NCI-H2227 treated with DMSO at 0.1 percent for 48 hours (cell line): Measurements from ENCODE around the gene ZNF335.

Experiments used
- DNase-seq: peaks from one replicate; lab custom pipeline; 2025; lab: John Stamatoyannopoulos, UW

Gene ZNF335, protein sequence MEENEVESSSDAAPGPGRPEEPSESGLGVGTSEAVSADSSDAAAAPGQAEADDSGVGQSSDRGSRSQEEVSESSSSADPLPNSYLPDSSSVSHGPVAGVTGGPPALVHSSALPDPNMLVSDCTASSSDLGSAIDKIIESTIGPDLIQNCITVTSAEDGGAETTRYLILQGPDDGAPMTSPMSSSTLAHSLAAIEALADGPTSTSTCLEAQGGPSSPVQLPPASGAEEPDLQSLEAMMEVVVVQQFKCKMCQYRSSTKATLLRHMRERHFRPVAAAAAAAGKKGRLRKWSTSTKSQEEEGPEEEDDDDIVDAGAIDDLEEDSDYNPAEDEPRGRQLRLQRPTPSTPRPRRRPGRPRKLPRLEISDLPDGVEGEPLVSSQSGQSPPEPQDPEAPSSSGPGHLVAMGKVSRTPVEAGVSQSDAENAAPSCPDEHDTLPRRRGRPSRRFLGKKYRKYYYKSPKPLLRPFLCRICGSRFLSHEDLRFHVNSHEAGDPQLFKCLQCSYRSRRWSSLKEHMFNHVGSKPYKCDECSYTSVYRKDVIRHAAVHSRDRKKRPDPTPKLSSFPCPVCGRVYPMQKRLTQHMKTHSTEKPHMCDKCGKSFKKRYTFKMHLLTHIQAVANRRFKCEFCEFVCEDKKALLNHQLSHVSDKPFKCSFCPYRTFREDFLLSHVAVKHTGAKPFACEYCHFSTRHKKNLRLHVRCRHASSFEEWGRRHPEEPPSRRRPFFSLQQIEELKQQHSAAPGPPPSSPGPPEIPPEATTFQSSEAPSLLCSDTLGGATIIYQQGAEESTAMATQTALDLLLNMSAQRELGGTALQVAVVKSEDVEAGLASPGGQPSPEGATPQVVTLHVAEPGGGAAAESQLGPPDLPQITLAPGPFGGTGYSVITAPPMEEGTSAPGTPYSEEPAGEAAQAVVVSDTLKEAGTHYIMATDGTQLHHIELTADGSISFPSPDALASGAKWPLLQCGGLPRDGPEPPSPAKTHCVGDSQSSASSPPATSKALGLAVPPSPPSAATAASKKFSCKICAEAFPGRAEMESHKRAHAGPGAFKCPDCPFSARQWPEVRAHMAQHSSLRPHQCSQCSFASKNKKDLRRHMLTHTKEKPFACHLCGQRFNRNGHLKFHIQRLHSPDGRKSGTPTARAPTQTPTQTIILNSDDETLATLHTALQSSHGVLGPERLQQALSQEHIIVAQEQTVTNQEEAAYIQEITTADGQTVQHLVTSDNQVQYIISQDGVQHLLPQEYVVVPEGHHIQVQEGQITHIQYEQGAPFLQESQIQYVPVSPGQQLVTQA (N-terminal part only)

DNA sequence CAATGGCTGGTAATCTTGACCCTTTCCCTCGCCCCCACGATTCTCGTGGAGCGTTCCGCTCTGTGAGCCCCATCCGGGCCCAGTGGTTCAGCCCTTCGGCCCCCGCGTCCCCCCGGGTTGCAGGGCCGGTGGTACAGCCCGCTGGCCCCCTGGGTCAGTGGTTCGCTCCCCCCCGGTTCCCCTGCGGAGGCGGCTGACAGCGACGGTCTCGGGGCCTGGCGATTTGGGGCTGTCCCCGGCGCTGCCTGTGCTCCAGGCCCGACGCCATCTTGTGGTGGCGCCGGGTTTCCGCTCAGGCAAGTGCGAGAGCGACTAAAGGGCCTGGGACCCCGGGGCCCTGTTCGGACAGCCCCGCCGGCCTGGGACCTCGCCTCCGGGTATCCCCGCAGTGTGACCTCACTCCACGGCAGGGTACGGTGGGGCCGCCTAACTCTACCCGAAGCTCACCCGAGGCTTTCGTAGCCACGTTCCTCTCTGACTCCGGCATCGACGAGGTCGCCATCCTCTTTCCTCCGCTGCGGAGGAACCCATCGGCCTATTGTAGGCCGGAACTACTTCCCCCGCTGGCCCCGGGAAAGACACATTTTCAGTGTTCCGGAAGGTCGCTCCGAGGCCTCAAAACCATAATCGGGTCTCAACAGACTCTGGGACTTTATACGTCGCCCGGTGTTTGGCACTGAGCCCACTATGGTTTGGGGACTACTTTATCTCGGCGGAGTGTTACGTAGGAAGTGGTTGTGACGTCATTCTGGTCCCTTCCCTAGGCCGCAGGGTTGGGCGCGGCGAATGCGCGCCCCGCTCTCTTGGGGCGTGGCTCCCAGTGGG lies at the start of gene ZNF335:
ZNF335 (minus strand) TSS at position 529 of the 825 bp plus-strand sequence. CDS start 793 bp downstream, outside the sequence.
- DNase-seq = peak; percentile 94

DNA sequence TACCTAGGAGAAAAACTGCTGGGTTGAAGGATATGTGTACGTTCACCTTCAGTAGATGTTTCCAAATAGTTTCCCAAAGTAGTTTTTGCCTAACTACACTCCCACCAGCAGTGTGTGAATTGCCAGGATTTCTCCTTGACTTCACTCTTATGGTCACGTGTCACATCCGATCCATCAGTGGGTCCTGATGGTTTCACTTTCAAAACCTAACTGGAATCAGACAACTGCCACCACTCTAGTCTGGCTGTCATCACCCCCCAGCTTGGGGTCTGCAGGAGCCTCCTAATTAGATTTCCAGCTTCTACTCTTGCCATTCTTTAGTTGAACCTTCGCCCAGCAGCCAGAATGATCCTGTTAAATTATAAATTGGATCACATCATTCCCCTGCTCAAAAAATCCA lies 48.6 kb upstream of the ZNF335 start:
- no peak for DNase-seq

DNA sequence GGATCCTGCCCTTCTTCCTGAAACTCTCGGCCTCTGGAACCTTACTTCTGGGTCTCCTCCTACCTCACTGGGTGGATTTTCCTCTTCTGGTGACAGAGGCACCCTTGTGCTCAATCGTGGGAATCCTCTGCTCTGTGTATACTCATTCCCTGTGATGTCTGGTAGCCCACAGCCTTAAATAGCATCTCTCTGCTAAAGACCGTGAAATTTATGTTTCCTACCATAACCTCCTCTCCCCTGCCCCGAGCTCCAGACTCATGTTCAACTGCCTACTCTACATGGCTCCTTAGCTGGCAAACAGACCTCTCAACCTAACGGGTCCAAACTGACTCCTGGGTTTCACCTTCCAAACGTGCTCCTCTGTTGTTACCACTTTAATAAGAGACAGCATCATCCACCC lies 46.6 kb upstream of the ZNF335 start:
- no peak for DNase-seq

DNA sequence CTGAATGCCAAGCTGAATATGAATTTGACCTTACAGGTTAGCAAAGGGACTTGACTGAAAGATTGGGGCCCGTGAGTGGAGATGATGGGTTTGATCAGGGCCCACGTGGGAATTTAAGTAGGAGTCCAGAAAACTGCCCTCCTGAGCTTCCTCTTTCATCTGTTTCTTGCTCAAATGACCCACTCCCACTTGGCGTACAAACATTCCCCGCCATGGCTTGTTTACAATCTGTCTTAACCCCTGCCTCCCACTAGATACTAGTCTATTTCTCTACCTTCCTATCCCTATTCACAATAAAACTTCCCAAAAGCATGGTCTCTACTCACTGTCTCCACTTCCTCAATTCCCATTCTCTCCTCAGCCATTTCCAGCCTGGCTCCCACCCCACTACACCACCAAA lies 46.1 kb upstream of the ZNF335 start:
- DNase-seq = no peak

DNA sequence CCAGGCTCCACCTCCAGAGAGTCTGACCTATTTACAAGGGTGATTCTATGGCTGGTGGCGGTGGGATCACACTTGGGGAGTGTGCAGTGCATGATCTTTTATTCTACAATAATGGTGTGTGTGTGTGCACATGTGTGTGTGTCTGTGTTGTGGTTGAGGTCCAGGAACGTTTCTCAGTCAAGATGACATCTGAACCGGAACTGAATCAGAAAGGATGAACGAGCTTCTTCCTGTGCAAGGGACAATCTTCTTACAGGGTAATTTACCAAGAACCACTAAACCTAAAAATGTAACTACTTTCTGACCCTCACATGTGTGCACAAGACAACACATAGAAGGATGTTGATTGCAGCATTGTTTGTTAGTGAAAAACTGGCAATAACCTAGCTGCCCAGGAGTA lies 45.3 kb upstream of the ZNF335 start:
- no peak for DNase-seq

DNA sequence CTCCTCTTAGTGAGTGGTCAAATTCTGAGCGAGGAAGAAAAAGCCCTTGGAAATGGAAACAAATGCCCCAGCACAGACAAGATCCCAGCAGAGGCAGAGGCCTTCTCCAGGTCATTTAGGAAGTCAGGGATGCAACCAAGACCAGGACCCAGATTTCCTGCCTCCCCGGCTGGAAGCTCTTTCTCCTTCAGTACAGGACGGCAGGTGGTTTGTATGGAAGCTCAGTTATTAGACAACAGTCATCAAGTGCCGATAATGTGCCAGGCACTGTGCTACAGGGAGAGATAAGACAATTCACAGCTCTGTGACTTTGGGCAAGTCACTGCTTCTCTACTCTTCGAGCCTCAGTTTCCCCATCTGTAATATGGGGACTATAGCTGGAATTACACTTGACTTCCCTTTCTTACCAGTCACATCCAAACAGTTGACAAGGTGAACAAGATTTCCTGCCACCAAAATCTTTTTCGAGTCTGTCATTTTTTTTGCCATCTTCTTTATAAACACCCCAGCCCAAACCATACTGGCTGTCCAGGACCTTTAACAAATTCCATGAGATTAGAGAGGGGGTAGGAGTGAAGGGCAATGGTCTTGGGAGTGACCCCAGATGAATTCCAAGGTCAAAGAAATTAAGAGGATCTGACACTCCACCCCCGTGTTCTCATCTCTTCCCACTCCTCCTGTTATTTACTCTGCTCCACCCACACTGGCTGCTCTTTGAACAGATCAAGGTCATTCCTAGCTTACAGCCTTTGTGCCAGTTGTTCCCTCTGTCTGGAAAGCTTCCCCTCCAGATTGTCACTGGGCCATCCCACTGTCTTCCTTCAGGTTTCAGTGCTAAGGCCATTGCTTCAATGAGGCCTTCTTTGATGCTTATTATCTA lies 42.8 kb upstream of the ZNF335 start:
- no peak for DNase-seq

DNA sequence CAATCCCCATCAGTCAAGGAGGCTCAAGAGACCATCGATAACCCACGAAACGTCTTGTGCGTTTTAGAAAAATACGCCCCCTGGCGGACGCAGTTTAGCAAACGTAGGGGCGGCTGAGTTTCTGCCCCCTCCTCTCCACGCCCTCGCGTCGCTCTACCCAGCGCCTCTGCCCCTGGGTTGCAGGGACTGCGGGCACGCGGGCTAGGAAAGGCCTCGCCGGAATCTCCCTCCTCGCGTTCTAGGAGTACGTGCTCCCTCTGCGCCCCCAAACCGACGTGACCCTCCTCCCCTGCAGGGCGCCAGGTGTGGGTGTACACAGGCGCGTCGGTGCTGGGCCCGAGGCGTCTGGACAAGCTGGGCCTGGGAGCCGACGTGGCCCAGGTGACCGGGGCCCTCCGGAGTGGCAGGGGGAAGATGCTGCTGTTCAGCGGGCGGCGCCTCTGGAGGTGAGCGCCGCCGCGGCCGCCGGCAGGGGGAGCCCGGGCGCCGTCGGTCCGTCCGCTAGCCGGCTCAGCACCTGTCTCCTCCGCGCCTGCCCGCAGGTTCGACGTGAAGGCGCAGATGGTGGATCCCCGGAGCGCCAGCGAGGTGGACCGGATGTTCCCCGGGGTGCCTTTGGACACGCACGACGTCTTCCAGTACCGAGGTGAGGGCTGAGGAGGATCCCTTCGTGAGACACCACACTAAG lies 42.0 kb upstream of the ZNF335 start:
- DNase-seq = no peak

DNA sequence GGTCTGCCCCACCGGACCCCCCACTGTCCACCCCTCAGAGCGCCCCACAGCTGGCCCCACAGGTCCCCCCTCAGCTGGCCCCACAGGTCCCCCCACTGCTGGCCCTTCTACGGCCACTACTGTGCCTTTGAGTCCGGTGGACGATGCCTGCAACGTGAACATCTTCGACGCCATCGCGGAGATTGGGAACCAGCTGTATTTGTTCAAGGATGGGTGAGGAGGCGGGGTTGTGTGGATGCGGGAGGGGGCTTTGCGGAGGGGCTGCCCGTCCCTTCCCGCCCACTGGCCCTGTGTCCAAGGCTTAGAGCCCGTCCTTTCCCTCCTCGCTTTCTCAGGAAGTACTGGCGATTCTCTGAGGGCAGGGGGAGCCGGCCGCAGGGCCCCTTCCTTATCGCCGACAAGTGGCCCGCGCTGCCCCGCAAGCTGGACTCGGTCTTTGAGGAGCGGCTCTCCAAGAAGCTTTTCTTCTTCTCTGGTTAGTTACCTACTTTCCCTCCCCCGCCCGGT lies 41.4 kb upstream of the ZNF335 start:
- no peak for DNase-seq

DNA sequence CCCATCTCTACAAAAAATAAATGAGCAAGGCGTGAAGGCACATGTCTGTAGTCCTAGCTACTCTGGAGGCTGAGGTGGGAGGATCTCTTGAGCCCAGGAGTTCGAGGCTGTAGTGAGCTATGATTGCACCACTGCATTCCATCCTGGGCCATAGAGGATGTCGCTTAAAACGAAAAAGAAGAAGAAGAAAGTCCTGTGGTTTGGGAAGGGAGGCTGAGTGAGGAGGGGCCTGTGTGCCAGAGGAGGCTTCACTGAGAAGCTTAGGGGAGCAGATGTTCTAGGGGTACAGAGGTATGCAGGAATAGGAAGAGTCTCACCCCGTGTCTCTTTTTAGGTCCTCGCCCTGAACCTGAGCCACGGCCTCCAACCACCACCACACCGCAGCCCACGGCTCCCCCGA lies 40.9 kb upstream of the ZNF335 start:
- DNase-seq = no peak

DNA sequence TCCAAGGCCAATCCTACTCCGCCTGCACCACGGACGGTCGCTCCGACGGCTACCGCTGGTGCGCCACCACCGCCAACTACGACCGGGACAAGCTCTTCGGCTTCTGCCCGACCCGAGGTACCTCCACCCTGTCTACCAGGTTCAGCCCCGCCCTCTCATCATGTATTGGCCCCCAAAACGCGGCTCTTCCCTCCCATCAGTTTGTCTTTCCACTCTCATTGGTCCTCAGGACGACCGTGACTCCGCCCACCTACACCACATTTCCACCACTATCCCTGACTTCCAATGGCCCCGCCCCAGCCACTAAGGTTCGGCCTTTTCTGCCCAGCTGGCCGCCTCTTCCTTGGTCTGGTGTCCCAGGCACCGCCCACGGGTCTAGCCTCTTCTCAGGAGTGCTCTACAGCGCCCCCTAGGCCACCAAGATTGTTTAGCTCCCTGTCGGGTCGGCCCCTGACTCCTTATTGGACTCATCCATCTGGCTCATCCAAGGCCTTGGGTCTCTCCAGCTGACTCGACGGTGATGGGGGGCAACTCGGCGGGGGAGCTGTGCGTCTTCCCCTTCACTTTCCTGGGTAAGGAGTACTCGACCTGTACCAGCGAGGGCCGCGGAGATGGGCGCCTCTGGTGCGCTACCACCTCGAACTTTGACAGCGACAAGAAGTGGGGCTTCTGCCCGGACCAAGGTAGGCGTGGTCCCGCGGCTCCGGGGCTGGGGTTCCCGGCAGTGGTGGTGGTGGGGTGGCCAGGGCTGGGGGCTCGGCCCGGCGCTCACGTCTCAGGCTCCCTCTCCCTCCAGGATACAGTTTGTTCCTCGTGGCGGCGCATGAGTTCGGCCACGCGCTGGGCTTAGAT lies 39.9 kb upstream of the ZNF335 start:
- DNase-seq = no peak

DNA sequence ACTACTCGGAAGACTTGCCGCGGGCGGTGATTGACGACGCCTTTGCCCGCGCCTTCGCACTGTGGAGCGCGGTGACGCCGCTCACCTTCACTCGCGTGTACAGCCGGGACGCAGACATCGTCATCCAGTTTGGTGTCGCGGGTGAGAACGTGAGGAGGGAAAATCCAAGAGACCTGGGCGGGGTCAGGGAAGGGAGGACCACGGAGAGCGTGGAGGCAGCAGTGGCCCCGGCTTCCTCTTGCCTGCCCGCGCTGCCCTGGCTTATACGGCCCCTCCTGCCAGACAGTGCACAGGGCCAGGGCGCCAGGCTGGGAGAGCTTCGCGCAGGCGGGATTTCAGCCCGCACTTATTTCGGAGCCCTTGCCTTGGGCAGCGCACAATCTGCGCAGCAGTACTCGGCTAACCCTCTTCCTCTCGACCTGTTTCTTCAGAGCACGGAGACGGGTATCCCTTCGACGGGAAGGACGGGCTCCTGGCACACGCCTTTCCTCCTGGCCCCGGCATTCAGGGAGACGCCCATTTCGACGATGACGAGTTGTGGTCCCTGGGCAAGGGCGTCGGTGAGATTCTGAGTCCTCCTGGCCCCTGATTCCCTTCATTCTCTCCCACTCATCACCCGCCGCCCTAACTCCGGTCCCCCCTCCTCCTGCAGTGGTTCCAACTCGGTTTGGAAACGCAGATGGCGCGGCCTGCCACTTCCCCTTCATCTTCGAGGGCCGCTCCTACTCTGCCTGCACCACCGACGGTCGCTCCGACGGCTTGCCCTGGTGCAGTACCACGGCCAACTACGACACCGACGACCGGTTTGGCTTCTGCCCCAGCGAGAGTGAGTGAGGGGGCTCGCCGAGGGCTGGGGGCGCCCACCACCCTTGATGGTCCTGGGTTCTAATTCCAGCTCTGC lies 38.7 kb upstream of the ZNF335 start:
- DNase-seq = no peak

DNA sequence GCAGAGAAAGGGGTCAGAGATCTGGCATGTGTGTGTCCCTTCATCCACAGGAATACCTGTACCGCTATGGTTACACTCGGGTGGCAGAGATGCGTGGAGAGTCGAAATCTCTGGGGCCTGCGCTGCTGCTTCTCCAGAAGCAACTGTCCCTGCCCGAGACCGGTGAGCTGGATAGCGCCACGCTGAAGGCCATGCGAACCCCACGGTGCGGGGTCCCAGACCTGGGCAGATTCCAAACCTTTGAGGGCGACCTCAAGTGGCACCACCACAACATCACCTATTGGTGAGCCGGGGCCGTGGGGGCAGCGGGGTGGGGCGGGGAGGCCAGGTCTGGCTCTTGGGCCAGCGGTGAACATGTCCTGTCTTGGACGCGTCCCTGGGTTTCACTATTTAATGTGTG lies 37.8 kb upstream of the ZNF335 start:
- no peak for DNase-seq

DNA sequence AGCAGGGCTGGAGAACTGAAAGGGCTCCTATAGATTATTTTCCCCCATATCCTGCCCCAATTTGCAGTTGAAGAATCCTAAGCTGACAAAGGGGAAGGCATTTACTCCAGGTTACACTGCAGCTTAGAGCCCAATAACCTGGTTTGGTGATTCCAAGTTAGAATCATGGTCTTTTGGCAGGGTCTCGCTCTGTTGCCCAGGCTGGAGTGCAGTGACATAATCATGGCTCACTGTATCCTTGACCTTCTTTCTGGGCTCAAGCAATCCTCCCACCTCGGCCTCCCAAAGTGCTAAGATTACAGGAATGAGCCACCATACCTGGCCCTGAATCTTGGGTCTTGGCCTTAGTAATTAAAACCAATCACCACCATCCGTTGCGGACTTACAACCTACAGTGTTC lies 35.7 kb upstream of the ZNF335 start:
- no peak for DNase-seq

DNA sequence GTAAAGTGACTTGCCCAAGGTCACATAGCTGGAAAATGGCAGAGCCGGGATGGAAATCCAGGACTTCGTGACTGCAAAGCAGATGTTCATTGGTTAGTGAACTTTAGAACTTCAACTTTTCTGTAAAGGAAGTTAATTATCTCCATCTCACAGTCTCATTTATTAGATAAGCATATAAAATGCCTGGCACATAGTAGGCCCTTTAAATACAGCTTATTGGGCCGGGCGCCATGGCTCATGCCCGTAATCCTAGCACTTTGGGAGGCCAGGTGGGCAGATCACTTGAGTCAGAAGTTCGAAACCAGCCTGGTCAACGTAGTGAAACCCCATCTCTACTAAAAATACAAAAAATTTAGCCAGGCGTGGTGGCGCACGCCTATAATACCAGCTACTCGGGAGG lies 35.0 kb upstream of the ZNF335 start:
- no peak for DNase-seq

DNA sequence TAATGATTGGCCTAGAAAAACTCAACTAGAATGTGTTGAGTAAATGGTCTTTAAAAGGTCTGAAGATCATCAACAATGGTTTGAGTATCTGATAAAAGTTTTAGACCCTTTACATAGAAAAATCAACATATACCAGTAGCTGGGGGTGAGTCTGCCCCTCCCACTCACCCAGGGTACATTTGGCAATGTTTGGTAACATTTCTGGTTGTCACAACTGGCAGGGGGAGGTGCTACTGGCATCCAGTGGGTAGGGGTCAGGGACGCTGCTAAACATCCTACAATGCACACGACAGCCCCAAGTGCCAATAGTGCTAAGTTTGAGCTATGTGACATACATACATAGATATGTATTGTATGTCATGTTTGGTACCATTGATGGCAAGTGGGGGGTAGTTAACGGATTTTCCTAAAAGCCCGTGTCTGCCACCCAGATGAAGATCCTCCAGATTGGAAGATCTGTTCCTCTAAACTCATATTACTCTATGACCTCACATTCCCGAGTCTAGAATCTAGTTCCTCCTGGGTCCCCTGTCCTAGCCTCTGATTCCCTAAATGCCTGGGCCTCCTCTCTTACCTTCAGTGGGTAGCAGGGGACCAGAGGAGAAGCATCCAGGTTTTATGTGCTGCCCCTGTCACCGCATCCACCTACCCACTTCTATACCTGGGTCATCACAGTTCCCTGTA lies 34.2 kb upstream of the ZNF335 start:
- no peak for DNase-seq

DNA sequence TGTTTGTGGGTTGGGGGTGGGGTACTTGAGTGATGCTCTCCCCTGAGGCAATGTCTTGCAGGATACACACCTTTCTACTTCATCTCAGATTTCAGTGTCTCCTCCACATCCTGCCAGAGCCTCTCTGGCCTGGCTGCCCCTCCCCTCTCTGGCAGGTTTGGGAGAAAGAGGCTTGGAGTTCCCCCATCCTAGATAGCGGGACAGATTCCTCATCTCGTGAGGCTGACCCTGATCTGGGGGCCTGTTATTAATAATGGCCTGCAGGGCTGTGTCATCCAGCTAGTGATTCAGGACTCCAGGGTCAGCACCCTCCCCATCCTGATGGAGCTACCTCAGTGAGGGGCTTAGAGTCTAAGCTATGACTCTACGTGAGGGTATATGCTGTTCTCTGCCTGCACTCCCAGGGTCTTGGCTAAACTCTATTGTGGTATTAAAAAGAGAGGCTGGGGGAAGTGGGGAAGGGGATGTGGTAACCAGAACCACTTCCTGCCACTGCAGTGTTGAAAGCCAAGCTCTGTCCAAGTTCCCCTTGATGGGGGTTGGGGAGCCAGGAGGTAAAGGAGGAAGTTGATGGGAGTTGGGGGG lies 33.0 kb upstream of the ZNF335 start:
- DNase-seq = no peak

DNA sequence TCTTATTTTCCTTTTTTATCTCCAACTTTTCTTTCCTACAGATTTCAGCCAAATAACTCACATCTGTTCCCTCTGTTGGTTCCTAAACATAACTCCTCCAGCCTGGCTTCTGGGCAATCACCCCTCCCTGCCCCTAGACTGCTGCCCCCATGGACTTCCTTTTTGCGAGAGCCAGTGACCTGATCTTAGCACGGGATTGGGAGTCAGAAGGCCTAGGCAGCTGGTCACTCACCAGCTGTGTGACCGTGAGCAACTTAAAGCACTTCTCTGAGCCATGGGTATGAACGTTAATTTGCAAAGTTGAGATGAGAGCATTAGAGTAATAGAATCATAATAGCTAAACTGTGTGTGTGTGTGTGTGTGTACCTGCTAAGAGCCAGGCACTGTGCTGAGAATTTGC lies 32.2 kb upstream of the ZNF335 start:
- no peak for DNase-seq
